OCI-LY1 (cell line): Measurements from ENCODE around the gene COMMD4.

Experiments
- EZH2 ChIP-seq: fragments of 200-600 bp; sonication (generic), shearing (Covaris generic); IDR thresholded peaks from 2 replicates; pipeline ENCODE4 v1.8.0; 2017; ENCODE audit warnings: borderline replicate concordance, mixed run types, mild to moderate bottlenecking, antibody characterized with exemption, low read length, moderate library complexity, mixed read lengths
- TF ChIP-seq, protein P1 (sequence below): fragments of 200-600 bp; sonication (generic), shearing (Covaris generic); IDR thresholded peaks from 2 replicates; pipeline ENCODE4 v1.5.1; 2017; ENCODE audit warnings: mild to moderate bottlenecking, antibody characterized with exemption, low read length, moderate library complexity, mixed read lengths

DNA sequence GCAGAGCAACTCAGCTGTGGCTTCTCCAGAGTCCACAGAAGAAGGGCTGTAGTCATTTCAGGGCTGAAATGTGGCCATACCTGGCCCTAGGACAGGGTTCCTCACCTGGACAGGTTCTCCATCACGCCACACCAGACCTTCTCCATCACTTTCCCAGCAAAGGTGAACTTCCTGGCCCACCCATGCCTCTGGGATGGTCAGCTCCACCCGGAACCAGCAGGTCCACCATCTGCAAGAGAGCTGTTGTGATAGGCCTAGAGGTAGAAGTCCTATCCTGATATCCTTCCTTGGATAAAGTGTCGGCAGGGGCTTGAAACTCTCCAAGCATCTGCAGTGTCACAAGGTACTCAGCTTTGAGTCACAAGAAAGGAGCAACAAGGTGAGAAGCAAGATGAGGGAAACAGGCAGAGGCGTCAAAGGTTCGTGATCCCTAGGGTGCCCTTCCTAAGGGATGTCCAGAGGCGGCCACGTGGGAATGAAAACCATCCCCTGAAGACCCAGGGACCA lies 31.6 kb downstream of the COMMD4 start:
- TF ChIP-seq, protein P1, sequence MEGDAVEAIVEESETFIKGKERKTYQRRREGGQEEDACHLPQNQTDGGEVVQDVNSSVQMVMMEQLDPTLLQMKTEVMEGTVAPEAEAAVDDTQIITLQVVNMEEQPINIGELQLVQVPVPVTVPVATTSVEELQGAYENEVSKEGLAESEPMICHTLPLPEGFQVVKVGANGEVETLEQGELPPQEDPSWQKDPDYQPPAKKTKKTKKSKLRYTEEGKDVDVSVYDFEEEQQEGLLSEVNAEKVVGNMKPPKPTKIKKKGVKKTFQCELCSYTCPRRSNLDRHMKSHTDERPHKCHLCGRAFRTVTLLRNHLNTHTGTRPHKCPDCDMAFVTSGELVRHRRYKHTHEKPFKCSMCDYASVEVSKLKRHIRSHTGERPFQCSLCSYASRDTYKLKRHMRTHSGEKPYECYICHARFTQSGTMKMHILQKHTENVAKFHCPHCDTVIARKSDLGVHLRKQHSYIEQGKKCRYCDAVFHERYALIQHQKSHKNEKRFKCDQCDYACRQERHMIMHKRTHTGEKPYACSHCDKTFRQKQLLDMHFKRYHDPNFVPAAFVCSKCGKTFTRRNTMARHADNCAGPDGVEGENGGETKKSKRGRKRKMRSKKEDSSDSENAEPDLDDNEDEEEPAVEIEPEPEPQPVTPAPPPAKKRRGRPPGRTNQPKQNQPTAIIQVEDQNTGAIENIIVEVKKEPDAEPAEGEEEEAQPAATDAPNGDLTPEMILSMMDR: no peak
- no peak for TF ChIP-seq EZH2
